K562 (cell line): ENCODE measurements around the gene CST3. TPM values are rescaled to one million over a fixed set of nuclear protein-coding genes. Genes with fewer than 3 reads are reported as not detected.
A peak's percentile ranks its signal among the peaks of the same experiment; 100 is the strongest.
"Not testable (repeated sequence)": the region's sequence is repeated elsewhere in the genome, so short reads cannot be mapped to it uniquely, and the experiment has no call there.

Experiments
- ATAC-seq: fragments of 200-7000 bp; cut with Tn5 transposase; 3 replicates; pipeline ENCODE4 v1.9.1; 2020; ENCODE audit warnings: moderate library complexity
- BruUV-seq: library from RNA; stranded (reverse); fragments of 400-500 nt; replicated peaks from 2 replicates; lab custom pipeline; 2021; lab: Mats Ljungman, UMichigan
- CTCF ChIA-PET: fragments of 300-600 bp; formaldehyde crosslinking; extraction: SDS; loops from one replicate; lab custom pipeline; 2021; ENCODE audit warnings: low intra/inter-chr PET ratio; lab: Yijun Ruan, JAX
- POLR2A ChIA-PET: fragments of 300-600, 350-650 bp; sonication (Branson Sonifier 250); formaldehyde crosslinking; extraction: SDS; loops from one replicate; lab custom pipeline; 2021; ENCODE audit warnings: antibody characterized with exemption, inconsistent platforms; lab: Yijun Ruan, JAX
- DNase-seq, 4 experiments: peaks; one replicate each; pipeline versions ENCODE4 v3.0.0 to v3.0.0-alpha.2; 2011 to 2018; ENCODE audit warnings: low spot score in 3 of 4, mixed read lengths in 3 of 4; ENCODE audit errors: extremely low read depth in 1 of 4
- FAIRE-seq: peaks from 2 replicates; lab custom pipeline; 2011; peaks lifted over from hg19 to GRCh38; lab: Jason Lieb, UNC
- H2AFZ ChIP-seq: 2 replicates; pipeline ENCODE4 v1.6.0; 2011; ENCODE audit warnings: low read depth, low read length, control low read depth, inconsistent platforms
- H3K27ac ChIP-seq: fragments of 200-600 bp; 3 replicates; pipeline ENCODE4 v1.8.0; 2011; ENCODE audit warnings: low read depth, mild to moderate bottlenecking, control low read depth, inconsistent platforms, low read length, moderate library complexity, mixed read lengths; ENCODE audit errors: extremely low read depth
- H3K27me3 ChIP-seq, 2 experiments: fragments of 300-600 bp in 1 of 2; 2 replicates in 1 of 2; 3 replicates in 1 of 2; pipeline versions ENCODE4 v1.6.0 to v1.8.0; 2011; ENCODE audit warnings: inconsistent platforms in 2 of 2, low read length in 2 of 2, mild to moderate bottlenecking in 1 of 2, mixed read lengths in 1 of 2, moderate library complexity in 1 of 2; ENCODE audit not compliant: control insufficient read depth in 2 of 2, insufficient read depth in 2 of 2
- H3K36me3 ChIP-seq: fragments of 300-600 bp; 3 replicates; pipeline ENCODE4 v1.8.0; 2011; ENCODE audit warnings: mild to moderate bottlenecking, low read length, inconsistent platforms; ENCODE audit not compliant: control insufficient read depth, insufficient read depth
- H3K4me1 ChIP-seq, 2 experiments: fragments of 200-600 bp in 1 of 2; replicated peaks in 1 of 2; 2 replicates in 1 of 2; 3 replicates in 1 of 2; pipeline versions ENCODE4 v1.5.1 to v1.8.0; 2011; ENCODE audit warnings: inconsistent platforms in 2 of 2, low read length in 2 of 2, mild to moderate bottlenecking in 1 of 2, mixed read lengths in 1 of 2, moderate library complexity in 1 of 2; ENCODE audit not compliant: control insufficient read depth in 2 of 2, insufficient read depth in 2 of 2
- H3K4me2 ChIP-seq: 2 replicates; pipeline ENCODE4 v1.6.1; 2011; ENCODE audit warnings: low read length, control low read depth, inconsistent platforms, mixed read lengths; ENCODE audit not compliant: insufficient read depth
- H3K4me3 ChIP-seq: fragments of 200-600 bp; sonication (generic), shearing (Covaris generic); 2 replicates; pipeline ENCODE4 v1.5.1; 2016; ENCODE audit warnings: control low read depth, inconsistent platforms
- H3K79me2 ChIP-seq: fragments of 200-600 bp; 3 replicates; pipeline ENCODE4 v1.8.0; 2011; ENCODE audit warnings: low read length, inconsistent platforms; ENCODE audit not compliant: control insufficient read depth, insufficient read depth
- H3K9ac ChIP-seq, 2 experiments: 2 replicates each; pipeline versions ENCODE4 v1.6.0 to v1.6.1; 2011; ENCODE audit warnings: low read depth in 2 of 2, low read length in 2 of 2, control low read depth in 1 of 2, inconsistent platforms in 1 of 2, mild to moderate bottlenecking in 1 of 2, mixed read lengths in 1 of 2; ENCODE audit not compliant: insufficient read depth in 1 of 2
- H3K9me1 ChIP-seq: one replicate; pipeline ENCODE4 v1.6.0; 2011; ENCODE audit warnings: inconsistent platforms, mild to moderate bottlenecking, low read length, moderate library complexity; ENCODE audit not compliant: control insufficient read depth, insufficient read depth
- H3K9me3 ChIP-seq: replicated peaks from 2 replicates; pipeline ENCODE4 v1.5.1; 2011; ENCODE audit warnings: low read depth, low read length, inconsistent platforms; ENCODE audit not compliant: control insufficient read depth, insufficient read depth
- H4K20me1 ChIP-seq: replicated peaks from 2 replicates; pipeline ENCODE4 v1.6.1; 2011; ENCODE audit warnings: low read length, inconsistent platforms, mixed read lengths; ENCODE audit not compliant: control insufficient read depth, insufficient read depth
- RBBP5 ChIP-seq: fragments of 200-600 bp; sonication (generic); IDR thresholded peaks from 2 replicates; pipeline ENCODE4 v1.6.1; 2012; ENCODE audit warnings: borderline replicate concordance, mild to moderate bottlenecking, low read length, control low read depth, inconsistent platforms; ENCODE audit not compliant: insufficient read depth, poor library complexity, severe bottlenecking
- RBM17 ChIP-seq: fragments of 200-400 bp; formaldehyde crosslinking; IDR thresholded peaks from 2 replicates; pipeline ENCODE4 v1.6.1; 2017; ENCODE audit warnings: low read depth, mild to moderate bottlenecking, low read length, borderline replicate concordance
- WGBS: fragments of 100-300 bp; shearing (Covaris generic); methylation state at CpG from one replicate; pipeline ENCODE4 v1.1.6; 2016; ENCODE audit warnings: low coverage, mixed read lengths; ENCODE audit not compliant: insufficient coverage; ENCODE audit errors: missing lambda C conversion rate; 5-methylcytosine and 5-hydroxymethylcytosine counted together
- in situ Hi-C: fragments of 300-500 bp; cut with MboI; formaldehyde crosslinking; loops from 4 replicates; pipeline ENCODE4 v1.15.0; 2018; ENCODE audit warnings: inconsistent platforms, mixed read lengths
- intact Hi-C: fragments of 100-400 bp; cut with micrococcal nuclease; formaldehyde crosslinking; loops from 2 replicates; pipeline ENCODE4 v1.14.2; 2022
- polyA plus RNA-seq, 8 experiments: library from polyadenylated mRNA; depleted of rRNA in 4 of 8; stranded (reverse) in 5 of 8; unstranded in 3 of 8; fragments of >200 nt; fragmentation: Nextera tagmentation in 2 of 8; fragmentation: Illumina TruSeq in 1 of 8; extraction: Ambion mirVana in 2 of 8; extraction: Trizol in 1 of 8; gene quantifications; 2 replicates each; pipeline versions ENCODE4 v1.2.1 to v1.2.3, GENCODE V29; 2011 to 2014; ENCODE audit warnings: inconsistent platforms in 1 of 8, missing spikeins in 1 of 8
- total RNA-seq, 7 experiments: library from RNA; depleted of rRNA in 6 of 7; stranded (reverse); fragments of >200 nt in 6 of 7; fragmentation: Illumina TruSeq in 2 of 7; extraction: Trizol in 2 of 7; gene quantifications; 2 replicates each; pipeline versions ENCODE4 v1.2.1 to v1.2.3, GENCODE V29; 2011 to 2021; ENCODE audit warnings: low replicate concordance in 1 of 7
- TF ChIP-seq, protein P1 (sequence below): fragments of 250-450 bp; sonication (Bioruptor Pico); IDR thresholded peaks from 2 replicates; pipeline ENCODE4 v1.6.1; 2021; ENCODE audit warnings: mild to moderate bottlenecking

Gene CST3
- total and polyA plus RNA-seq, 9 of the 15 experiments (the other 6 are each of a cell fraction or from before 2014, with no cell fraction given): 8.7 to 113 (median 48.5) TPM

- peak; percentile 34 for TF ChIP-seq RBBP5
- TF ChIP-seq, protein P1, sequence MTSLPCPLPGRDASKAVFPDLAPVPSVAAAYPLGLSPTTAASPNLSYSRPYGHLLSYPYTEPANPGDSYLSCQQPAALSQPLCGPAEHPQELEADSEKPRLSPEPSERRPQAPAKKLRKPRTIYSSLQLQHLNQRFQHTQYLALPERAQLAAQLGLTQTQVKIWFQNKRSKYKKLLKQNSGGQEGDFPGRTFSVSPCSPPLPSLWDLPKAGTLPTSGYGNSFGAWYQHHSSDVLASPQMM (CRISPR knock-in tag): no peak
- TF ChIP-seq RBM17: no peak
Measured at GRCh38 chr20:23659989-23660837, 22.5 kb upstream of the CST3 start (continued).

GRCh38 chr20:23659610-23659988 lies 21.8 kb upstream of the CST3 start:
- ATAC-seq, FAIRE-seq, POLR2A ChIA-PET, H2AFZ ChIP-seq, H3K27ac ChIP-seq, H3K4me2 ChIP-seq, H3K4me3 ChIP-seq, H3K9ac ChIP-seq, CTCF ChIA-PET, H3K9me1 ChIP-seq, H3K9me3 ChIP-seq, intact Hi-C loops, H3K36me3 ChIP-seq, H3K79me2 ChIP-seq, H4K20me1 ChIP-seq, in situ Hi-C loops, BruUV-seq, H3K27me3 ChIP-seq, DNase-seq: not testable (repeated sequence)
- peaks cover 10 to 14% of the 10 kb centered on the region in 2 experiments; a peak in 4 of 5 replicates for H3K4me1 ChIP-seq
- 71% methylated on average over 1 of the region's 2 CpGs for WGBS
